ENCODE results near the gene OTUB2. TPM values are rescaled to one million over a fixed set of nuclear protein-coding genes. Genes with fewer than 3 reads are reported as not detected.

The OTUB2 gene
- total RNA-seq, 1 experiment from 2014 or later = 7.7 TPM

DNA sequence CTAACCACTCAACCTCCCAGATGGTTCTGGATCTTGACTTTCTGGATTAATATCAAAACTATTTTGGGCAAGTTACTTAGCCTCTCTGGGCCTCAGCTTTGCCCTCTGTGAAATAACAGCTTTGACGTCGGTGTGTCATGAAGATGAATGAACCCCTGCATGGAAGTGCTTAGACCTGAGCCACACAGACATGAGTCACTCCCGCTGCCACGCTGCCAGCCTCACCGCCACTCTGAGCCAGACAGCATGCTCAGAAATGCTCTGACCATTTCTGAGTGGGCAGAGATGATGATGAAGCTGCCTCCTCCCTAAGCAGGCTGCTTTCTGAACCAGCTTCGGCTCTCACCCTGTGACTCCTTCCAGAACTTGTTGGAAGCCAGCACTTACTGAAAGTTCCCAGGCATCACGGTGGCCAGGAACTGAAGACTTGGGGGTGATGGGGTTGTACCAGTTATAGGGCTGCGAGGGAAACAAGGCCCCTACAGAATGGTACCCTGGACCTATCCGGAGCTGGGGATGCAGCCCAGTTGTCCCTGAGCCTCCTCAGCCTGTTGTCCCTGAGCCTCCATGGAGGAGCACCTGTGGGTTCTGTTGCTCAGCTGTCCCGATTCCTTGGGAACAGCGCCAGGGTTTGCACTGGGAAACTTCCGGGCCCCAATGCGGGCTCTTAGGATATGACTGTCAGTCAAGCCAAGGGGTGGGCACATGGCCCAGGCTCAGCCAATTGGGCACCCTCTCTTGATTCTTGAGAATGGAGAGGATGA, 31.0 kb upstream of the OTUB2 start:
- Histone ChIP-seq H2AFZ (ENCODE audit: low read length) (peak overlapping the region; percentile 62), H3K27ac (ENCODE audit: low read length) (peak overlapping the region; percentile 46), H3K36me3 (ENCODE audit: low read depth, low read length) (no peaks in the 10 kb centered on the region), H3K27me3 (ENCODE audit: low read length) (no peaks in the 10 kb centered on the region), H3K4me1 (ENCODE audit: insufficient read depth, low read length) (peaks cover 16% of the 10 kb centered on the region; the same call in 1 of the 2 replicates), H3F3A (ENCODE audit: low read length, unreplicated experiment) (no peaks in the 10 kb centered on the region), H3K9me3 (ENCODE audit: low read length) (no peaks in the 10 kb centered on the region), H3K9me2 (replicated peaks; ENCODE audit: low read length) (no peaks in the 10 kb centered on the region), H3K79me2 (ENCODE audit: low read length) (no peaks in the 10 kb centered on the region), H3K4me2 (ENCODE audit: low read length) (peak overlapping the region; percentile 53), H3K4me3 (ENCODE audit: low read length) (peak overlapping the region; percentile 43; the same call in 1 of the 2 replicates), H4K20me1 (ENCODE audit: low read length) (no peaks in the 10 kb centered on the region), H3K9ac (ENCODE audit: low read length) (no peak overlapping the region; the same call in 1 of the 2 replicates)
- ATAC-seq (peak; percentile 94), DNase-seq (peak; percentile 77)
- TF ChIP-seq EZH2phosphoT487 (IDR thresholded peaks at IDR 0.05; ENCODE audit: borderline replicate concordance, low read length) (no peak), EZH2 (IDR thresholded peaks at IDR 0.05; ENCODE audit: low read length, unreplicated experiment) (no peak)
- POLR2A ChIA-PET (ENCODE audit: unreplicated experiment) = no interaction called here
- intact Hi-C loops (cut with micrococcal nuclease) = no loop called here
- CTCF ChIA-PET = no interaction called here
- BruUV-seq (replicated peaks) = no TSS peak

DNA sequence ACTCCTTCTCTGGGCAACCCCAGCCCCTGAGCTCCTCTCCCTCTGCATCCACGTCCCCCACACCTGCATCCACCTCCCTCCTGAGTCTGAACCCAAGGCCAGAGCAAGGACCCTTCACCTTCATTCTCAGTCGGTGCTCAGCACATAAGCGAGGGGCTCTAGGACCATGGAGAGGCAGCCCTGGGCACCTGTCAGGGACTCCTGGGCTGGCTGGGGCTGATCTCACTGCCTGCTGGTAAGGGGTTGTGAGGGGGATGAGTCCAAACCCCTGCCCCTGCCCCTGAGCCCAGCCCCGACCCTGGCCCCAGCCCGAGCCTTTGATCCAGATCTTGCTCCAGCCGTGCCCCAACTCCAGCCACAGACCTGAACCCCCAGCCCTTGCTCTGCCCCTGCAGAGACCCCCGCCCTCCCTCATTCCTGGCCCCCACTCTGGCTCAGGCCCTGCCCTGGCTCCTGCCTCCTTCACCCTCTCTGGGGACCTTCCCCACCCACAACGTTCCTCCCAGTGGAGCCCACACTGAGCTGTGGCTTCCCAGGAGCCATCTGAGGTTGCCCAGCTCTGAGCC, 29.9 kb upstream of the OTUB2 start:
- H3K9me2 ChIP-seq (replicated peaks; ENCODE audit: low read length) = no peaks in the 10 kb centered on the region
- no peaks in the 10 kb centered on the region for H3K27me3 ChIP-seq (ENCODE audit: low read length)
- intact Hi-C loops (cut with micrococcal nuclease) = no loop called here
- no peaks in the 10 kb centered on the region for H4K20me1 ChIP-seq (ENCODE audit: low read length)
- H3K9ac ChIP-seq (ENCODE audit: low read length) = no peak overlapping the region
- ChIA-PET CTCF (no interaction called here), POLR2A (ENCODE audit: unreplicated experiment) (no interaction called here)
- H3K9me3 ChIP-seq (ENCODE audit: low read length) = no peaks in the 10 kb centered on the region
- H3K27ac ChIP-seq (ENCODE audit: low read length) = no peak overlapping the region
- peaks cover 16% of the 10 kb centered on the region; the same call in 1 of the 2 replicates for H3K4me1 ChIP-seq (ENCODE audit: insufficient read depth, low read length)
- no peaks in the 10 kb centered on the region for H3K79me2 ChIP-seq (ENCODE audit: low read length)
- H3F3A ChIP-seq (ENCODE audit: low read length, unreplicated experiment) = no peaks in the 10 kb centered on the region
- no peak overlapping the region for H3K4me2 ChIP-seq (ENCODE audit: low read length)
- H3K4me3 ChIP-seq (ENCODE audit: low read length) = no peak overlapping the region
- no peaks in the 10 kb centered on the region for H3K36me3 ChIP-seq (ENCODE audit: low read depth, low read length)
- no peak for TF ChIP-seq EZH2 (IDR thresholded peaks at IDR 0.05; ENCODE audit: low read length, unreplicated experiment)
- TF ChIP-seq, protein P1, sequence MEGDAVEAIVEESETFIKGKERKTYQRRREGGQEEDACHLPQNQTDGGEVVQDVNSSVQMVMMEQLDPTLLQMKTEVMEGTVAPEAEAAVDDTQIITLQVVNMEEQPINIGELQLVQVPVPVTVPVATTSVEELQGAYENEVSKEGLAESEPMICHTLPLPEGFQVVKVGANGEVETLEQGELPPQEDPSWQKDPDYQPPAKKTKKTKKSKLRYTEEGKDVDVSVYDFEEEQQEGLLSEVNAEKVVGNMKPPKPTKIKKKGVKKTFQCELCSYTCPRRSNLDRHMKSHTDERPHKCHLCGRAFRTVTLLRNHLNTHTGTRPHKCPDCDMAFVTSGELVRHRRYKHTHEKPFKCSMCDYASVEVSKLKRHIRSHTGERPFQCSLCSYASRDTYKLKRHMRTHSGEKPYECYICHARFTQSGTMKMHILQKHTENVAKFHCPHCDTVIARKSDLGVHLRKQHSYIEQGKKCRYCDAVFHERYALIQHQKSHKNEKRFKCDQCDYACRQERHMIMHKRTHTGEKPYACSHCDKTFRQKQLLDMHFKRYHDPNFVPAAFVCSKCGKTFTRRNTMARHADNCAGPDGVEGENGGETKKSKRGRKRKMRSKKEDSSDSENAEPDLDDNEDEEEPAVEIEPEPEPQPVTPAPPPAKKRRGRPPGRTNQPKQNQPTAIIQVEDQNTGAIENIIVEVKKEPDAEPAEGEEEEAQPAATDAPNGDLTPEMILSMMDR (conservative IDR thresholded peaks at IDR 0.05; ENCODE audit: low read depth, low read length) = no peak
- no peak for TF ChIP-seq EZH2phosphoT487 (IDR thresholded peaks at IDR 0.05; ENCODE audit: borderline replicate concordance, low read length)
- ATAC-seq (no peak), DNase-seq (no peak)
- H2AFZ ChIP-seq (ENCODE audit: low read length) = no peak overlapping the region
- BruUV-seq (replicated peaks) = no TSS peak

DNA sequence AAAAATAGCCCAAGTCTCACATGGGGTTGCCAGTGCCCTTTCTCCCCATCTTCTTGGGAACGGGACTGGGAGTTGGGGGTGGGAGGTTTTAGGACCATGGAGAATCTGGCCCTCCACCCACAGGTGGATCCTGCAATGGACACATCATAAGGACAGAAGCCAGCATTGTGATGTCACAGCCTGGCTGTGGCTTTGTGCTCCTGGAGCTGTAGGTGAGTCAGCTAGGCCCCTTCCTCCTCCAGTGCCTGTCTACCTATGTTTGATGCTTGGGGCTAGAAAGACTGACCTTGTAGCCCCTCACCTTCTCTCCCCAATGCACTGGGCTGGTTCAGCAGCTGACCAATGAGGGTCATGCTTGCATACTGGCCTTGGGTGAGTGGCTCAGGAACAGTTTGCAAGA, 29.1 kb upstream of the OTUB2 start, which contains the start of gene CCDC197:
TSS of gene CCDC197 (plus strand) at position 220 of the 400 bp plus-strand sequence. CDS start 831 bp downstream, outside the sequence.
- no peaks in the 10 kb centered on the region for H4K20me1 ChIP-seq (ENCODE audit: low read length)
- H3K4me1 ChIP-seq (ENCODE audit: insufficient read depth, low read length) = peaks cover 16% of the 10 kb centered on the region; the same call in 1 of the 2 replicates
- POLR2A ChIA-PET (ENCODE audit: unreplicated experiment) = no interaction called here
- H3F3A ChIP-seq (ENCODE audit: low read length, unreplicated experiment) = no peaks in the 10 kb centered on the region
- H3K27ac ChIP-seq (ENCODE audit: low read length) = no peak within 1 kb of the TSS
- no peaks in the 10 kb centered on the region for H3K36me3 ChIP-seq (ENCODE audit: low read depth, low read length)
- no peak within 1 kb of the TSS for H3K4me3 ChIP-seq (ENCODE audit: low read length)
- H3K9me2 ChIP-seq (replicated peaks; ENCODE audit: low read length) = no peaks in the 10 kb centered on the region
- H3K27me3 ChIP-seq (ENCODE audit: low read length) = no peaks in the 10 kb centered on the region
- H3K9ac ChIP-seq (ENCODE audit: low read length) = no peak within 1 kb of the TSS
- CTCF ChIA-PET = no interaction called here
- no peaks in the 10 kb centered on the region for H3K79me2 ChIP-seq (ENCODE audit: low read length)
- no peaks in the 10 kb centered on the region for H3K9me3 ChIP-seq (ENCODE audit: low read length)
- intact Hi-C loops (cut with micrococcal nuclease) = no loop called here
- ATAC-seq (no peak), DNase-seq (peak; percentile 35)
- H3K4me2 ChIP-seq (ENCODE audit: low read length) = no peak within 1 kb of the TSS
- no TSS peak for BruUV-seq (replicated peaks)
- no peak within 1 kb of the TSS for H2AFZ ChIP-seq (ENCODE audit: low read length)
- TF ChIP-seq, protein P1 (conservative IDR thresholded peaks at IDR 0.05; ENCODE audit: low read depth, low read length) = no peak
- TF ChIP-seq EZH2phosphoT487 (IDR thresholded peaks at IDR 0.05; ENCODE audit: borderline replicate concordance, low read length) (no peak), EZH2 (IDR thresholded peaks at IDR 0.05; ENCODE audit: low read length, unreplicated experiment) (no peak)

All from PC-3 (cell line).